Nephron (organoid): Measurements from ENCODE around the gene TUBGCP2.

Experiments
- H3K27ac Mint-ChIP-seq, 3 experiments: 2 replicates each; pipeline ENCODE4 v1.8.0; 2020; ENCODE audit warnings: mixed read lengths in 3 of 3, mild to moderate bottlenecking in 2 of 3, moderate library complexity in 1 of 3
- H3K27me3 Mint-ChIP-seq: 2 replicates; pipeline ENCODE4 v1.8.0; 2021; ENCODE audit warnings: low read depth, mild to moderate bottlenecking, moderate library complexity, mixed read lengths
- H3K36me3 Mint-ChIP-seq: 2 replicates; pipeline ENCODE4 v1.8.0; 2020; ENCODE audit warnings: low read depth, mixed read lengths
- H3K4me1 Mint-ChIP-seq: 2 replicates; pipeline ENCODE4 v1.8.0; 2020; ENCODE audit warnings: mixed read lengths
- H3K4me3 Mint-ChIP-seq, 3 experiments: 2 replicates each; pipeline ENCODE4 v1.8.0; 2020; ENCODE audit warnings: mild to moderate bottlenecking in 3 of 3, mixed read lengths in 3 of 3, moderate library complexity in 2 of 3
- H3K9me3 Mint-ChIP-seq: 2 replicates; pipeline ENCODE4 v1.8.0; 2020; ENCODE audit warnings: mixed read lengths
- CTCF ChIP-seq, 3 experiments: fragments of 200-600 bp; sonication (generic); IDR thresholded peaks; one replicate each; pipeline ENCODE4 v1.5.0; 2021; ENCODE audit warnings: antibody characterized with exemption in 3 of 3; ENCODE audit not compliant: unreplicated experiment in 3 of 3

Gene TUBGCP2

GRCh38 chr10:133243593-133243992, 65.1 kb downstream of the TUBGCP2 start:
- Mint-ChIP-seq H3K9me3 (no peaks in the 10 kb centered on the region), H3K27ac (no peak overlapping the region), H3K4me1 (peaks cover 4% of the 10 kb centered on the region), H3K4me3 (no peak overlapping the region), H3K36me3 (no peaks in the 10 kb centered on the region), H3K27me3 (peaks cover 58% of the 10 kb centered on the region)
- no peak for TF ChIP-seq CTCF (IDR thresholded peaks at IDR 0.05; ENCODE audit: unreplicated experiment in 3 of 3)

- peak overlapping the region in 1 of 3 experiments; percentile 0 for H3K27ac Mint-ChIP-seq
- H3K4me1 Mint-ChIP-seq = peaks cover 4% of the 10 kb centered on the region
- no peak for TF ChIP-seq CTCF (IDR thresholded peaks at IDR 0.05; ENCODE audit: unreplicated experiment in 3 of 3)
- H3K36me3 Mint-ChIP-seq = no peaks in the 10 kb centered on the region
- H3K9me3 Mint-ChIP-seq = no peaks in the 10 kb centered on the region
- no peak overlapping the region for H3K4me3 Mint-ChIP-seq
- peaks cover 66% of the 10 kb centered on the region for H3K27me3 Mint-ChIP-seq
Measured at GRCh38 chr10:133242611-133243356, 65.9 kb downstream of the TUBGCP2 start.

- peaks cover 4% of the 10 kb centered on the region for H3K4me1 Mint-ChIP-seq
- TF ChIP-seq CTCF (IDR thresholded peaks at IDR 0.05; ENCODE audit: unreplicated experiment in 3 of 3) = no peak
- H3K36me3 Mint-ChIP-seq = no peaks in the 10 kb centered on the region
- H3K27ac Mint-ChIP-seq = no peak overlapping the region
- H3K9me3 Mint-ChIP-seq = no peaks in the 10 kb centered on the region
- H3K4me3 Mint-ChIP-seq = no peak overlapping the region
- H3K27me3 Mint-ChIP-seq = peaks cover 70% of the 10 kb centered on the region
Measured at GRCh38 chr10:133241501-133242205, 67.0 kb downstream of the TUBGCP2 start.

- Mint-ChIP-seq H3K9me3 (no peaks in the 10 kb centered on the region), H3K36me3 (no peaks in the 10 kb centered on the region), H3K4me1 (peaks cover 4% of the 10 kb centered on the region), H3K27me3 (peaks cover 81% of the 10 kb centered on the region), H3K4me3 (no peak overlapping the region), H3K27ac (no peak overlapping the region)
- no peak for TF ChIP-seq CTCF (IDR thresholded peaks at IDR 0.05; ENCODE audit: unreplicated experiment in 3 of 3)
Measured at GRCh38 chr10:133239990-133240389, 68.7 kb downstream of the TUBGCP2 start.

GRCh38 chr10:133238466-133238804, 70.2 kb downstream of the TUBGCP2 start:
- H3K27ac Mint-ChIP-seq = no peak overlapping the region
- peaks cover 4% of the 10 kb centered on the region for H3K4me1 Mint-ChIP-seq
- no peaks in the 10 kb centered on the region for H3K36me3 Mint-ChIP-seq
- no peaks in the 10 kb centered on the region for H3K9me3 Mint-ChIP-seq
- TF ChIP-seq CTCF (IDR thresholded peaks at IDR 0.05; ENCODE audit: unreplicated experiment in 3 of 3) = no peak
- H3K27me3 Mint-ChIP-seq = peaks cover 88% of the 10 kb centered on the region
- H3K4me3 Mint-ChIP-seq = peak overlapping the region in 2 of 3 experiments; percentile 27 to 50
